IPS DF 6.9 (cell line): ENCODE data around the gene FBN3.
"Not testable (repeated sequence)": the region's sequence is repeated elsewhere in the genome, so short reads cannot be mapped to it uniquely, and the experiment has no call there.

Source experiments
- DNase-seq: peaks from one replicate; pipeline ENCODE4 v3.0.0-alpha.2; 2013; ENCODE audit warnings: low read depth, low spot score
- H3K27ac ChIP-seq: one replicate; pipeline ENCODE4 v1.5.1; 2013; ENCODE audit warnings: low read length, control low read depth
- H3K27me3 ChIP-seq: 2 replicates; pipeline ENCODE4 v1.6.1; 2013; ENCODE audit warnings: mild to moderate bottlenecking, low read length; ENCODE audit not compliant: control insufficient read depth, insufficient read depth
- H3K36me3 ChIP-seq: 2 replicates; pipeline ENCODE4 v1.6.1; 2013; ENCODE audit warnings: low read length; ENCODE audit not compliant: control insufficient read depth, insufficient read depth
- H3K4me1 ChIP-seq: 2 replicates; pipeline ENCODE4 v1.6.1; 2013; ENCODE audit warnings: low read length; ENCODE audit not compliant: control insufficient read depth, insufficient read depth
- H3K4me3 ChIP-seq: 2 replicates; pipeline ENCODE4 v1.5.1; 2013; ENCODE audit warnings: mild to moderate bottlenecking, low read length
- H3K9me3 ChIP-seq: 2 replicates; pipeline ENCODE4 v1.6.1; 2013; ENCODE audit warnings: low read length, inconsistent platforms; ENCODE audit not compliant: control insufficient read depth, insufficient read depth
- WGBS: extraction: QIAGEN DNeasy Blood & Tissue Kit; methylation state at CpG from one replicate; pipeline ENCODE4 v1.1.7; 2013; ENCODE audit warnings: mixed read lengths, missing lambda C conversion rate; ENCODE audit not compliant: insufficient read length, insufficient coverage; 5-methylcytosine and 5-hydroxymethylcytosine counted together

Gene FBN3

GRCh38 chr19:8039231-8039630 is 110.2 kb downstream of the FBN3 start:
- Histone ChIP-seq H3K4me3 (no peak overlapping the region), H3K36me3 (no peaks in the 10 kb centered on the region), H3K9me3 (no peaks in the 10 kb centered on the region), H3K4me1 (0 out of 2 replicates have a peak, but pooled peaks cover 2% of the 10 kb centered on the region), H3K27me3 (no peaks in the 10 kb centered on the region), H3K27ac (no peak overlapping the region)
- no peak for DNase-seq
- WGBS, result no CpG with 5 or more reads among the region's 3 CpGs

- Histone ChIP-seq H3K27me3 (no peaks in the 10 kb centered on the region), H3K4me3 (no peak overlapping the region), H3K9me3 (no peaks in the 10 kb centered on the region), H3K36me3 (no peaks in the 10 kb centered on the region), H3K27ac (no peak overlapping the region), H3K4me1 (0 out of 2 replicates have a peak, but pooled peaks cover 2% of the 10 kb centered on the region)
- no peak for DNase-seq
- WGBS, result no CpG with 5 or more reads among the region's 6 CpGs
These were observed 110.6 kb downstream of the FBN3 start for GRCh38 chr19:8038815-8039214.

- Histone ChIP-seq H3K9me3 (no peaks in the 10 kb centered on the region), H3K4me3 (no peak overlapping the region), H3K27ac (no peak overlapping the region), H3K27me3 (no peaks in the 10 kb centered on the region), H3K4me1 (0 out of 2 replicates have a peak, but pooled peaks cover 2% of the 10 kb centered on the region), H3K36me3 (no peaks in the 10 kb centered on the region)
- no peak for DNase-seq
- no CpG with 5 or more reads among the region's 7 CpGs for WGBS
These were observed 112.8 kb downstream of the FBN3 start for GRCh38 chr19:8036434-8037099.

- 0 out of 2 replicates have a peak, but pooled peaks cover 2% of the 10 kb centered on the region for H3K4me1 ChIP-seq
- no peaks in the 10 kb centered on the region for H3K27me3 ChIP-seq
- H3K4me3 ChIP-seq, result no peak overlapping the region
- no peak for DNase-seq
- no CpG with 5 or more reads among the region's 6 CpGs for WGBS
- no peaks in the 10 kb centered on the region for H3K36me3 ChIP-seq
- no peaks in the 10 kb centered on the region for H3K9me3 ChIP-seq
- H3K27ac ChIP-seq, result no peak overlapping the region
These were observed 115.2 kb downstream of the FBN3 start for GRCh38 chr19:8034178-8034525.

- not testable (repeated sequence) for H3K36me3 ChIP-seq, DNase-seq, H3K4me1 ChIP-seq, H3K27me3 ChIP-seq, H3K4me3 ChIP-seq, H3K9me3 ChIP-seq, H3K27ac ChIP-seq
- WGBS, result no CpG with 5 or more reads among the region's 22 CpGs
These were observed 115.9 kb downstream of the FBN3 start for GRCh38 chr19:8033287-8034177.

GRCh38 chr19:8030960-8031359 is 118.4 kb downstream of the FBN3 start:
- Histone ChIP-seq H3K27me3 (no peaks in the 10 kb centered on the region), H3K4me3 (no peak overlapping the region), H3K9me3 (no peaks in the 10 kb centered on the region), H3K4me1 (peaks cover 4% of the 10 kb centered on the region), H3K36me3 (no peaks in the 10 kb centered on the region), H3K27ac (no peak overlapping the region)
- WGBS, result no CpG with 5 or more reads among the region's 8 CpGs
- DNase-seq, result no peak

- H3K27me3 ChIP-seq, result no peaks in the 10 kb centered on the region
- no peaks in the 10 kb centered on the region for H3K36me3 ChIP-seq
- no peak overlapping the region for H3K4me3 ChIP-seq
- peaks cover 4% of the 10 kb centered on the region for H3K4me1 ChIP-seq
- DNase-seq, result no peak
- H3K27ac ChIP-seq, result no peak overlapping the region
- no CpG with 5 or more reads among the region's 12 CpGs for WGBS
- no peaks in the 10 kb centered on the region for H3K9me3 ChIP-seq
These were observed 120.4 kb downstream of the FBN3 start for GRCh38 chr19:8028951-8029491.

- Histone ChIP-seq H3K36me3 (no peaks in the 10 kb centered on the region), H3K4me1 (peaks cover 4% of the 10 kb centered on the region), H3K27me3 (no peaks in the 10 kb centered on the region), H3K9me3 (no peaks in the 10 kb centered on the region), H3K27ac (no peak overlapping the region), H3K4me3 (no peak overlapping the region)
- no peak for DNase-seq
- WGBS, result no CpG with 5 or more reads among the region's 5 CpGs
These were observed 124.1 kb downstream of the FBN3 start for GRCh38 chr19:8025316-8025715.

- not testable (repeated sequence) for DNase-seq, H3K36me3 ChIP-seq, H3K9me3 ChIP-seq, H3K27me3 ChIP-seq, H3K4me1 ChIP-seq, H3K4me3 ChIP-seq, H3K27ac ChIP-seq
- no CpG with 5 or more reads among the region's 3 CpGs for WGBS
These were observed 125.1 kb downstream of the FBN3 start for GRCh38 chr19:8024256-8024655.

GRCh38 chr19:8023371-8023770 is 126.0 kb downstream of the FBN3 start:
- no peaks in the 10 kb centered on the region for H3K36me3 ChIP-seq
- no peak overlapping the region for H3K4me3 ChIP-seq
- H3K27ac ChIP-seq, result no peak overlapping the region
- no peaks in the 10 kb centered on the region for H3K4me1 ChIP-seq
- H3K9me3 ChIP-seq, result no peaks in the 10 kb centered on the region
- WGBS, result no CpG with 5 or more reads among the region's 5 CpGs
- DNase-seq, result no peak
- H3K27me3 ChIP-seq, result no peaks in the 10 kb centered on the region
